Type B pancreatic cell (in vitro differentiated cells): ENCODE data around the gene GAS2. TPM values are rescaled to one million over a fixed set of nuclear protein-coding genes. Genes with fewer than 3 reads are reported as not detected.

Experiments
- DNase-seq: peaks from one replicate; pipeline ENCODE4 v3.0.0; 2021; ENCODE audit warnings: mixed read lengths; ENCODE audit not compliant: unreplicated experiment; ENCODE audit errors: extremely low spot score
- H3K27ac Mint-ChIP-seq: 2 replicates; pipeline ENCODE4 v1.8.0; 2021; ENCODE audit warnings: mild to moderate bottlenecking, mixed read lengths
- H3K27me3 Mint-ChIP-seq: 2 replicates; pipeline ENCODE4 v1.8.0; 2021; ENCODE audit warnings: mixed read lengths
- H3K36me3 Mint-ChIP-seq: 2 replicates; pipeline ENCODE4 v1.8.0; 2021; ENCODE audit warnings: mixed read lengths
- H3K4me1 Mint-ChIP-seq: one replicate; pipeline ENCODE4 v1.8.0; 2021; ENCODE audit warnings: mixed read lengths; ENCODE audit not compliant: unreplicated experiment
- H3K4me3 Mint-ChIP-seq: 2 replicates; pipeline ENCODE4 v1.8.0; 2021; ENCODE audit warnings: mild to moderate bottlenecking, mixed read lengths
- H3K9me3 Mint-ChIP-seq: 2 replicates; pipeline ENCODE4 v1.8.0; 2021; ENCODE audit warnings: mixed read lengths
- total RNA-seq: library from RNA; stranded (reverse); gene quantifications from 2 replicates; pipeline ENCODE4 v1.2.1, GENCODE V29; 2021; ENCODE audit warnings: low replicate concordance
- TF ChIP-seq, protein P1 (sequence below): fragments of 200-600 bp; sonication (generic); conservative IDR thresholded peaks from 2 replicates; pipeline ENCODE4 v1.5.0; 2021; ENCODE audit warnings: antibody characterized with exemption, mild to moderate bottlenecking

GAS2 gene
- total RNA-seq, 1 donor from 2014 or later = 15.6 TPM

DNA sequence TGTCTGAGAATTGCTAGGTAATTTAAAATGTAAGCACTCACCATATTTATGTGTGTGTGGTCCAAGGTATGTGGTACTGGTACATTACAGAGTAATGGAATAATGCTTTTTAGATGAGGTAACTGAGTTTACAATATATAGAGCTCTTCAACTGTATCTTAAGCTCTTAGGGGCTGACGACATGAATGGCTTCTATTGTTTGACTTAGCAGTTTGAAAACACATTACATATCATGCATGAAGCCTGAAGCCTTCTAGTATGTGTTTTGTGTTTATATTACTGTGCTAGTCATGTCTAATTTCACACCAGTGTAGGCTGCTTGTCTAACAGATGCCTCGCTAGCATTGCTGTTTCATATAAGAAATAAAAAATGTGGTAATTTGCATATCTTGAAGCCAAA, 37.2 kb downstream of the GAS2 start:
- no peak overlapping the region for H3K4me3 Mint-ChIP-seq
- no peak for DNase-seq
- H3K27ac Mint-ChIP-seq = peak overlapping the region; percentile 83
- H3K36me3 Mint-ChIP-seq = peaks cover 5% of the 10 kb centered on the region
- peaks cover 26% of the 10 kb centered on the region for H3K4me1 Mint-ChIP-seq
- H3K27me3 Mint-ChIP-seq = no peaks in the 10 kb centered on the region
- TF ChIP-seq, protein P1, sequence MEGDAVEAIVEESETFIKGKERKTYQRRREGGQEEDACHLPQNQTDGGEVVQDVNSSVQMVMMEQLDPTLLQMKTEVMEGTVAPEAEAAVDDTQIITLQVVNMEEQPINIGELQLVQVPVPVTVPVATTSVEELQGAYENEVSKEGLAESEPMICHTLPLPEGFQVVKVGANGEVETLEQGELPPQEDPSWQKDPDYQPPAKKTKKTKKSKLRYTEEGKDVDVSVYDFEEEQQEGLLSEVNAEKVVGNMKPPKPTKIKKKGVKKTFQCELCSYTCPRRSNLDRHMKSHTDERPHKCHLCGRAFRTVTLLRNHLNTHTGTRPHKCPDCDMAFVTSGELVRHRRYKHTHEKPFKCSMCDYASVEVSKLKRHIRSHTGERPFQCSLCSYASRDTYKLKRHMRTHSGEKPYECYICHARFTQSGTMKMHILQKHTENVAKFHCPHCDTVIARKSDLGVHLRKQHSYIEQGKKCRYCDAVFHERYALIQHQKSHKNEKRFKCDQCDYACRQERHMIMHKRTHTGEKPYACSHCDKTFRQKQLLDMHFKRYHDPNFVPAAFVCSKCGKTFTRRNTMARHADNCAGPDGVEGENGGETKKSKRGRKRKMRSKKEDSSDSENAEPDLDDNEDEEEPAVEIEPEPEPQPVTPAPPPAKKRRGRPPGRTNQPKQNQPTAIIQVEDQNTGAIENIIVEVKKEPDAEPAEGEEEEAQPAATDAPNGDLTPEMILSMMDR = no peak
- H3K9me3 Mint-ChIP-seq = no peaks in the 10 kb centered on the region

DNA sequence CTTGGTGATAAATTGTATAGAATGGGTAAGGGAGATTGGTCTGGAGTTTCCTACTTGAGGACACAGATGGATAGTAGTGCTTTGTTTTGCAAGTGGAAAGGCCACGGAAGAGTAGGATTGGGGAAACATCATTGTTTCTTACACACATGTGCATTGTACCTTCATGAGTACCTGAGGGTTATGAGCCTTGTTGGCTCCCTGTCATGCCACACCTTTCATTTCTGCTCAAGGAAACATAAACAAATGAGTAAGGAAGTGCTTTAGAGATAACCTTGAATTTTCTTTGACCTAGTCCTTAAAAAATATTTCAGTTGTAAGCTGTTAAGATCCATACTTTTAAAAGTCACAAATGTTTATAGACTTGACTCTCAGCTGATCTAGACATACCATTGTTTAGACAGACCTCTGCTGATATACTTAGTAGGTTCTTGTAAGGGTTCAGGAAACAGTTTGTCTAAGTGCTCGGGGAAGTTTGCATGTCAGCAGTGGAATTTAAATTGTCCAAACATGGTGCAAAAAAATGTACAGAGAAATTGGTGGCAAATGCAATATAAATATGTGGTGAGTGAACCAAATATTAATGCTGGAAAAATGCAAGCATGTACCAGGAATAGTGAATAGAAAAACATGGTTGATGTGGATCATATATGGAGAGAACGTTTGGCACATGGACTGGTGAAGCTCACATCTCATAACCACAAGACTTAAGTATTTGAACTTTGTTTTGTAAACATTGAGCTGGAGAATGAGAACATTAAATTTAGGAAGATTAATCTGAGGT, 40.9 kb downstream of the GAS2 start:
- H3K9me3 Mint-ChIP-seq = no peaks in the 10 kb centered on the region
- no peaks in the 10 kb centered on the region for H3K27me3 Mint-ChIP-seq
- peaks cover 5% of the 10 kb centered on the region for H3K36me3 Mint-ChIP-seq
- no peak overlapping the region for H3K27ac Mint-ChIP-seq
- peaks cover 22% of the 10 kb centered on the region for H3K4me1 Mint-ChIP-seq
- TF ChIP-seq, protein P1 = no peak
- no peak overlapping the region for H3K4me3 Mint-ChIP-seq
- no peak for DNase-seq

DNA sequence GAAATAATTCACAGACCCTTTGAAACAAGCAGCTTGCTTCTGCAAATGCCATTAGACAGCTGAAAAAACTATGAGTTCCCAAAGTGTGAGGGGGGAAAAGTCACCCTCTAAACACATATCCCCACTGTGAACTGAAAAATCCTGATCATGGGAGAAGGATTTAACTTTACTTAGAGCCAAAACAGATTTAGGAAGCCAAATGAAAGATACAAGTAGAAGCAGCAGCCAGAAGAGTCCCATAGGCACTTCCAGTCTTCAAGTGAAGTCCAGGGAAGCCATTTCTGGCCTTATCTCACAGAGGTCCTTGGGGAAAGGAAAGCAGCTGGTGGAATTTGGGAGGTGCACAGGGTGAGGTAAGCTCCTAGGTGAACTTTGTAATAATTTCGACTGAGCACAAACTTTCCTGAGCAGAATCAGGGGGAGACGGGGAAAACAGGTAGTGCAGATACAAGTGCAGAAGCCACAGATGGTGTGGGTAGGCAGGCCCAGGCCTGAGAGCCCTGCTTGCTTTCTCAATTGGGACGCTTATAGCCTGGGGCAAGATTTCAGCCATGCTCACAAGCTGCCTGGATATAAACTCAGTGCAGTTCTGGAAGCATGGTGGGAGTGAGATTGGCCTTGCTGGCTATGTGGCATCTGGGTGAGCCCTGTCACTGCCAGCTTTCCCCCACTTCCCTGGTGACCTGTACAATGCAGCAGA, 44.8 kb downstream of the GAS2 start:
- Mint-ChIP-seq H3K9me3 (peaks cover 8% of the 10 kb centered on the region), H3K36me3 (no peaks in the 10 kb centered on the region), H3K4me1 (peaks cover 7% of the 10 kb centered on the region), H3K27ac (peak overlapping the region; percentile 12), H3K27me3 (no peaks in the 10 kb centered on the region), H3K4me3 (no peak overlapping the region)
- no peak for DNase-seq
- TF ChIP-seq, protein P1 = no peak

DNA sequence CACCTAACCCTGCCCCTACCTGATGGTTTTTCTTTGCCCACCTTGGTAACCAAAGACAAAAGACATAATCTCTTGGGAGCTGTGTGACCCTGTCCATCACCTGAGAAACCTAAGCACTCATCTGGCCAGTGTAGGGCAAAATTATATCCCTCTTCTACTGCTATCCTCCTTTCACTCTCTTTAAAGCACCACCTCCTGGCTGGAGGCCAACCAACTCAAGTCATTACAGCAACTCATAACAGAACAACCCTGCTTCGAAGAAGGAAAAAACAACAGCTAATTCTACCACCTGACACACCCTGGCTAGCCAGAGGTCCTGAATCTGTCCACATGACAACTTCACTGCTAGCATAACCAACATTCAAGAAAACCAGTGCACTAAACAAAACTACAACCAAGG, 45.5 kb downstream of the GAS2 start:
- H3K27me3 Mint-ChIP-seq = no peaks in the 10 kb centered on the region

DNA sequence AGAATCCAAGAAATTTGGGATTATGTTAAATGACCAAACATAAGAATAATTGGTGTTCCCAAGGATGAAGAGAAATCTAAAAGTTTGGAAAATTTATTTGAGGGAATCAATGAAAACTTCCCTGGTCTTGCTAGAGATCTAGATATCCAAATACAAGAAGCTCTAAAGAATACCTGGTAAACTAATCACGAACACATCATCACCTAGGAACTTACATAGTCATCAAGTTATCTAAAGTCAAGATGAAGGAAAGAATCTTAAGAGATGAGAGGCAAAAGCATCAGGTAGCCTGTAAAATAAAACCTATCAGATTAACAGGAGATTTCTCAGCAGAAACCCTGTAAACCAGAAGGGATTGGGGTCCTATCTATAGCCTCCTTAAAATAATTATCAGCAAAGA, 46.9 kb downstream of the GAS2 start:
- TF ChIP-seq, protein P1 = no peak
- H3K9me3 Mint-ChIP-seq = peaks cover 8% of the 10 kb centered on the region
- DNase-seq = no peak
- H3K36me3 Mint-ChIP-seq = no peaks in the 10 kb centered on the region
- H3K27ac Mint-ChIP-seq = no peak overlapping the region
- H3K4me1 Mint-ChIP-seq = no peaks in the 10 kb centered on the region
- no peak overlapping the region for H3K4me3 Mint-ChIP-seq
- no peaks in the 10 kb centered on the region for H3K27me3 Mint-ChIP-seq

More for the DNA sequence above, 45.5 kb downstream of the GAS2 start:
- peaks cover 8% of the 10 kb centered on the region for H3K9me3 Mint-ChIP-seq
- DNase-seq = no peak
- TF ChIP-seq, protein P1 = no peak
- peaks cover 7% of the 10 kb centered on the region for H3K4me1 Mint-ChIP-seq
- H3K4me3 Mint-ChIP-seq = no peak overlapping the region
- H3K36me3 Mint-ChIP-seq = no peaks in the 10 kb centered on the region
- H3K27ac Mint-ChIP-seq = no peak overlapping the region
